GM18511 (cell line): ENCODE results near the gene LMNTD1.
A peak's percentile ranks its signal among the peaks of the same experiment; 100 is the strongest.

Experiments used
- ATAC-seq: cut with Tn5 transposase; IDR thresholded peaks from one replicate; pipeline ENCODE4 v1.9.1; 2021; ENCODE audit warnings: mild to moderate bottlenecking, moderate library complexity; ENCODE audit not compliant: unreplicated experiment

Gene LMNTD1

GRCh38 chr12:25556153-25556552 lies 3.1 kb upstream of the LMNTD1 start:
- ATAC-seq = no peak

GRCh38 chr12:25552681-25553080 lies 402 bp downstream of the LMNTD1 start:
- ATAC-seq = no peak

GRCh38 chr12:25550186-25550585 lies 2.9 kb downstream of the LMNTD1 start:
- no peak for ATAC-seq

- ATAC-seq = no peak
Observed at GRCh38 chr12:25549120-25549519, 4.0 kb downstream of the LMNTD1 start.

- ATAC-seq = no peak
Observed at GRCh38 chr12:25546318-25546717, 6.8 kb downstream of the LMNTD1 start.

GRCh38 chr12:25533150-25533549 lies 19.9 kb downstream of the LMNTD1 start:
- no peak for ATAC-seq

- no peak for ATAC-seq
Observed at GRCh38 chr12:25531502-25532052, 21.5 kb downstream of the LMNTD1 start.

GRCh38 chr12:25529738-25530137 lies 23.3 kb downstream of the LMNTD1 start:
- ATAC-seq = no peak

- ATAC-seq = no peak
Observed at GRCh38 chr12:25526778-25527177, 26.3 kb downstream of the LMNTD1 start.

- ATAC-seq = no peak
Observed at GRCh38 chr12:25524366-25524765, 28.7 kb downstream of the LMNTD1 start.

- ATAC-seq = no peak
Observed at GRCh38 chr12:25521625-25522256, 31.3 kb downstream of the LMNTD1 start.

GRCh38 chr12:25518512-25518911 lies 34.6 kb downstream of the LMNTD1 start:
- ATAC-seq = peak; percentile 99

GRCh38 chr12:25504744-25505143 lies 48.3 kb downstream of the LMNTD1 start:
- ATAC-seq = no peak

GRCh38 chr12:25503666-25504065 lies 49.4 kb downstream of the LMNTD1 start:
- no peak for ATAC-seq

GRCh38 chr12:25502596-25502995 lies 50.5 kb downstream of the LMNTD1 start:
- no peak for ATAC-seq

- no peak for ATAC-seq
Observed at GRCh38 chr12:25502118-25502517, 51.0 kb downstream of the LMNTD1 start.

GRCh38 chr12:25501549-25501948 lies 51.5 kb downstream of the LMNTD1 start:
- no peak for ATAC-seq

GRCh38 chr12:25500651-25501050 lies 52.4 kb downstream of the LMNTD1 start:
- ATAC-seq = no peak

GRCh38 chr12:25497021-25497420 lies 56.1 kb downstream of the LMNTD1 start:
- no peak for ATAC-seq

- ATAC-seq = no peak
Observed at GRCh38 chr12:25496098-25496587, 56.9 kb downstream of the LMNTD1 start.

GRCh38 chr12:25495331-25496097 lies 57.6 kb downstream of the LMNTD1 start:
- no peak for ATAC-seq

- no peak for ATAC-seq
Observed at GRCh38 chr12:25494926-25495325, 58.2 kb downstream of the LMNTD1 start.
